ENCODE measurements around the gene BHLHA9. TPM values are rescaled to one million over a fixed set of nuclear protein-coding genes. Genes with fewer than 3 reads are reported as not detected.

BHLHA9 gene
- not detected in 2 replicates for total RNA-seq

DNA sequence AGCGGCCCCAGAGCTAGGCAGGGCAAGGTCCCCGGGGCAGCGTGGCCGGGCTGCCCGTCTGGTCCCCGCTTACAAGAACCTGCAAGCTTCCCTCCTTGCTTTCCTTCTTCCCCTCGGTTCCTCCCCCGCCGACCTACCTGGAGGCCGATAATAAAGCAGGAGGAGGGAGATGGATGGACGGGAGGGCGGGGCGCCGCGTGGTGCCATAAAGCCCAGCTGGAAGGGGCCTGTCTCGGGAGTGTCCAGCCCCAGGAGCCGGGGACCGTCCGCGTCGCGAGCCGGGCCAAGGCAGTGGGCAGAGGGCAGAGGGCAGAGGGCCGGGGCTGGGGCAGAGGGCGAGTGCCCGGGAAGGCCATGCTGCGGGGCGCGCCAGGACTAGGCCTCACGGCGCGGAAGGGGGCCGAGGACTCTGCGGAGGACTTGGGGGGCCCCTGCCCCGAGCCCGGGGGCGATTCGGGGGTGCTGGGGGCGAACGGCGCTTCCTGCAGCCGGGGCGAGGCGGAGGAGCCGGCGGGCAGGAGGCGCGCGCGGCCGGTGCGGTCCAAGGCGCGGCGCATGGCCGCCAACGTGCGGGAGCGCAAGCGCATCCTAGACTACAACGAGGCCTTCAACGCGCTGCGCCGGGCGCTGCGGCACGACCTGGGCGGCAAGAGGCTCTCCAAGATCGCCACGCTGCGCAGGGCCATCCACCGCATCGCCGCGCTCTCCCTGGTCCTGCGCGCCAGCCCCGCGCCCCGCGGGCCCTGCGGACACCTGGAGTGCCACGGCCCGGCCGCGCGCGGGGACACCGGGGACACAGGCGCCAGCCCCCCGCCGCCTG, at the start of gene BHLHA9:
TSS of gene BHLHA9 (plus strand) at position 235 of the 820 bp plus-strand sequence. CDS start at position 355, 120 bp downstream.

Other genes with a start within 250 kb of the BHLHA9 start
- 67.2 and 71.5 TPM in 2 replicates for gene ABR, start 90.5 kb upstream of the BHLHA9 start, total RNA-seq
- gene TRARG1, start 9.2 kb downstream of the BHLHA9 start, total RNA-seq, result not detected in 2 replicates
- gene YWHAE, start 129.8 kb downstream of the BHLHA9 start, total RNA-seq, result 450 and 691 TPM in 2 replicates
- gene CRK, start 185.8 kb downstream of the BHLHA9 start, total RNA-seq, result 82.8 and 129 TPM in 2 replicates
- gene MYO1C, start 222.2 kb downstream of the BHLHA9 start, total RNA-seq, result 152 and 199 TPM in 2 replicates
- 25.6 and 26.7 TPM in 2 replicates for gene INPP5K, start 246.2 kb downstream of the BHLHA9 start, total RNA-seq